GM18873 (cell line): Measurements from ENCODE around the gene TXN2.

Experiments
- ATAC-seq: cut with Tn5 transposase; IDR thresholded peaks from one replicate; pipeline ENCODE4 v1.9.1; 2021; ENCODE audit warnings: mild to moderate bottlenecking, moderate library complexity, moderate number of reproducible peaks; ENCODE audit not compliant: unreplicated experiment, low FRiP score

Gene TXN2

DNA sequence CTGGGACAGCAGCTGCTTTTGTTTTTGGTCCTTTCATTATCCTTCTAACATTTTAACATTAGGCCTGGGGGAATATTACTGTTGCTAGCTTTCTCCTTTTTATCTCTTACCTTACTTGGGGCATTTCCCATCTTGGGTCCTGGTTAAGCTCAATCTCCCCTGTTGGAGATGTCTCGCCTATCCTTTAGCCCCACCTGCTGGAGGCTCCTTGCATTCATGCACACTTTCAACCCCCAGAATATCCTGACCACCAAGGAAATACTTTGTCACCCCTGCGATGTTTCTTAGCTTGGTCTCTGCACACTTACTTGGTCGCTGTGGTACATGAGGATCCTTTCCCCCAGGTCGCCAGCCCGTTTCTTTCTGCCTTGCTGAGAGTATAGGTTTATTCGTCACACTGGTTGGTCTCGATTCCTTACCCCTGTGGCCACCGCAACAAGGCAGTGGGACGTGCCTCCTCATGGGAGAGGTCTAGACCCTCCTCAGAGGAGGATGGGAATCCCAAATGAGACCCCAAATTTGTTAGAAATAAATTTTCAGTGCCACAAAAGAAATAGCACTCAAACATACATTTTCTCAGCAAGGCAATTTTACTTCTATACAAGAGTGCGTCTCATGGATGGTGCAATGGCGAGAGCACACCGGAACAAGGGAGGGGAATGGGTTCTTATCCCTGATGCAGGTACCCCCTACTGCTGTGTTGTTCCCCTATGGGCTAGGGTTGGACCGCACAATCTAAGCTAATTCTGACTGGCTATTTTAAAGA is 5.4 kb upstream of the TXN2 start:
- ATAC-seq = no peak

DNA sequence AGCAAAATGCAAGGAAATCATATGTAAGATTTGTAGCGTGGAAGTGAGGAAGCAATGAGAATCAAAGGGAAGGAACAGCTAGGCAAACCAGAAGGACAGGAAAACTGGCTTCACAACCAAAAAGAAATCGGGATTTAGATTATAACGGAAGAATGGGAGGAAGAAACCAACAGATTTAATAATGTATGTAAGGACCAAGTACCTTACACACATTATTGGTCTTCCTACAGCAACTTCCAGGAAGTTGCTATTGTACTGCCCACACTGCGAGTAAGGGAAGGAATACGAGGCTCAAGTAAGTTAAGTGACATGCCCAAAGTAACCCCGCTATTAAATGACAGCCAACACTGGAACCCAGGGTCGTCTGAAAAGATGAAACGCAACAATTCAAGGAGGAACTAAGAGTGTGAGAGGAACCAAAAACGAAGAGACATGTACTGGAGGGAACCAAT is 473 bp downstream of the TXN2 start:
- ATAC-seq = peak; percentile 4

DNA sequence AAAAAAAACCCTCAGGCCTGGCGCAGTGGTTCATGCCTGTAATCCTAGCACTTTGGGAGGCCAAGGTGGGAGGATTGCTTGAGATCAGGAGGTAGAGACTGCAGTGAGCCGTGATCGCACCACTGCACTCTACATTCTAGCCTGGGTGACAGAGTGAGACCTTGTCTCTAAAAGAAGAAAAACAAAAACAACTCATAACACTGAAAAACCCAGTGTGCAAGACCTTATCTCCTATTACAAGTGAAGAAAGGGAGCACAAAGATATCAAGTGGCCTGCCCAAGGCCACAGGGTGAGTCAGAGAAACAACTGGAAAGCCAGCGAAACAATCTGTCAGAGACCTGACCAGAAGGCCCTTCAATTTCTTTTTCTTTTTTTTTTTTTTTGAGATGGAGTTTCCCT is 2.5 kb downstream of the TXN2 start:
- no peak for ATAC-seq

DNA sequence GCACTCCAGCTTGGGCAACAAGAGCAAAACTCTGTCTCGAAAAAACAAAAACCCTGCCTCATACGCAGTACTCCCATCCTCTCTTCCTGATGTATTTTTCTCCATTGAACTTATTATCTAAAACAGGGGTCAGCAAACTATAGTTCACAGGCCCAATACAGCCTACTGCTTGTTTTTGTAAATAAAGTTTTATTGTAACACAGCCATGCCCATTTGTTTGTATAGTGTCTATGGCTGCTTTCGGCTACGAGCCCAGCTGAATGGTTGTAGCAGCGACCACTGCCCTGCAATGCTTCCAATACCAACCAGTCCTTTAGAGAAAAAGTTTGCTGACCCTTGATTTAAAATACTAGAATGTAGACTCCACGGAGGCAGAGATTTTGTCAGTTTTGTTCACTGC is 6.1 kb downstream of the TXN2 start:
- ATAC-seq = no peak

DNA sequence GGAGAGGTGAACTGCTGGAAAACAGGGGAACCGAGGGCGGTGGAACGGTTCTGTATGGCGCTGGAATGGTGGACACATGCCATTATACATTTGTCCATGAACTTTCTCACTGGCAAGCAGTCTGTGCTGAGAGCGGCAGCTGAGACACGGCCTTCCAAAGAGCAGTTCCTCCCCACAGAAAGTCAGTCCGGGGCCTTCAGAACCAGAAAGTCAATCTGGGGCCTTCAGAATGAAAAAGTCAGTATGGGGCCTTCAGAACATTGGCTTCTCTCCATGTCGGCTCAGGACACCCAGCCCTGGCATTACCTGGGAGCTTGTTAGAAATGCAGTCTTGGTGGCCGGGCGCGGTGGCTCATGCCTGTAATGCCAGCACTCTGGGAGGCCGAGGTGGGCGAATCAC is 8.8 kb downstream of the TXN2 start:
- no peak for ATAC-seq

DNA sequence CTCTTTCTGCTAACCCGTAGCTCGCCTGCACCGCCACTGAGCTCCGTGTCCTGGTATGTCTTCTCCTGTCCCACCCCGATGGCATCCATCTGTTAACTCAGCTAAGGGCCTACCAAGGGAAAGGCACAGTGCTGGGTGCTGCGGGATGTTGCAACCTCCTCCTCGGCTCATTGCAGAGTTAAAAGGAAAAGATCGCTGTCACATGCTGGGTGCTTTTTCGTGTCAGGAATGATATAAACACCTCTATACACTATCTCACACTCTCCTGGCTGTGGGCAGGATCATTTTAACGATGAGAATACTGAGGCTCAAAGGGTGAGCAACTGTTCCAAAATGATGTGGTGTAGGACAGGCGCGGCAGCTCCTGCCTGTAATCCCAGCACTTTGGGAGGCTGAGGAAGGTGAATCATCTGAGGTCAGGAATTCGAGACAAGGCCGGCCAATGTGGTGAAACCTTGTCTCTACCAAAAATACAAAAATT is 10.1 kb downstream of the TXN2 start:
- ATAC-seq = no peak

DNA sequence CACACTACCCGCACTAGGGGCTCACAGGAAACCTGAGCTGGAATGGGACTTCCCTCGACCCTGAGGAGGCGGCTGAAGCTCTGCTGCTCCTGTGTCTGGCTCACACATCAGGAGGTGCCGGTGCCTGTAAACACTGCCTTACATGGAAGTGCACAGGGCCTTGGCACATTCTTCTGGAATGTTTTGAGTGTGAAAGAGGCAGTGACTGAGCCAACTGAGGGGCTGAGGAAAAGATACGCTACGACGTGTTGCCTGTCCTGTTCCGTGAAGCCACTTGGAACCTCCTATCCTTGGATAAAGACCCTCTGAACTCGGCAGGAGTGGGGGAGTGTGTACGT is 10.5 kb downstream of the TXN2 start:
- ATAC-seq = no peak

DNA sequence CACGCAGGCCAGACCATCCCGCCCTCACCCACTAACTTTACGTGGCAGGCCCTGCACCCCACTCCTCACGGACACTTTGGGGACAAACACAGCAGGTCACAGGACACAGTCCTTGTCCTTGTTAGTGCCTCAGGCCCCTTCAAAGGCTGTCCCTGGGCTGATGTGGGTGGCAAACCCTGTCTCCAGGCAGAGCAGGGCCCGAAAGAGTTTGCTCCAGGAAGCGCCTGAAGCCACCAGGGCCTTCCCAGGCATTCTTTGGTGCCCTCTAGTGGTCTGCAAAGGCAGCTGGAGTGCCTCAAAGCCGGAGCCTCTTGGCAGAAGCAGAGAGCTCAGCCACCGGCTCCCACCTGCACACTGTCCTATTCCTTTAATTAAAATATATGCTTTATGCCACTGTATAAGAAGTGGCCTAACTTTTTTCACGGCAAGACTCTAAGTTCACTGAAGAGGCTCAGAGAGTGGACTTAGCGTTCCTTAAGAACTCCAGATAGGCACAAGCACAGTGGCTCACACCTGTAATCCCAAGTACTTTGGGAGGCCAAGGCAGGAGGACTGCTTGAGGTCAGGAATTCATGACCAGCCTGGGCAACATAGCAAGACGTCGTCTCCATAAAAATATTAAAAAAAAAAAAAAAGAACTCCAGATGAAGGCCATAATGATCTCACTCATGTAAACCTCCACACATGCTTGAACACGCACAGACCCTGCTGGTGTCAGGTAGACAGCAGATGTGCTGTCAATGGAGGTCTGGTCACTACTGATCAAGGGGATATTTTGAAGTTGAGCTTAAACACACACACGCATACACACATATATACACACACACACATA is 11.1 kb downstream of the TXN2 start:
- no peak for ATAC-seq

DNA sequence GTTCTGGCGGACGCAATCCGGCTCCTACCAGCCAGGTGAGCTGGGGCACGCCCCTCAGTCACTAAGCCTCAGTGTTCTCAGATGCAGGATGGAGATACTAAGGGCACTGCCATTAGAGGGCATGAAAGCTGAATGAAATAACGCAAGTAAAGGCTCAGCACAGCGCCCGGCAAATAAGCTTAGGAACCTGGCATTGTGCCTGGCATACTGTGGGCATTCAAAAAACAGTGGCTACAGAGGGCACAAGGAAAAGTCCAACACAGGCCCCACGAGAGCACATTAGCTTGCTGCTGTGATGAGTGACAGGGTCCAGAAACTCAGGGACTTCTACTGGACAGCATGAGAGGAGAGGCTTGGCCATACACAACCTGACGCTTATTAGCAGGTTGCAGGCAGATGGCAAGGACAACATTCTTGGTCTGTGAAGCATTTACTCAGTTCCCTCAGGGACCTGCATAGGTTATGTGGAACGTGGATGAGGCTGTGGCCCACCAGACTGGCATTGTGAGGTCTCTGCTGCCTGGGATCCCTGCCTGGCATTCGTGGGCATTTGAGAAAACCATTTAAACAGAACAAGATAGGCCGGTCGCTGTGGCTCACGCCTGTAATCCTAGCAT is 12.2 kb downstream of the TXN2 start:
- ATAC-seq = no peak

DNA sequence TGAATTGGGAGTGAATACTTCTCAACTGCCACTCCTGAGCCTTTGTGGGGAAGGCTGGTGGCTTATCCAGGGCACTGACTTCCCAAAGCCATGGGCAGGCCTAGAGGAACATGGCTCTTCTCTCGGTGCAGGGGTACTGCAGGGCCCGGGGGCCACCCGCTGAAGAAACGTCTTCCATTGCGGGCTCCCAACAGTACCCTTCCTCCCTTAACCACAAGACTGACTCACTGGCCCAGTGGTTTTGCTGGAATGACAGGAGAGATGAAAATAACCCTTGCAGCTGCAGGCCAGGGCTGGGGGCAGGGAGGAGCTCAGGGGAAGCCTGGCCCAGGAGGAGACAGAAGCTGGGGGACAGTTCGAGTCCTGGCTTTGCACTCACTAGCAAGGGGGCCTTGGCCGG is 13.5 kb downstream of the TXN2 start:
- ATAC-seq = no peak

DNA sequence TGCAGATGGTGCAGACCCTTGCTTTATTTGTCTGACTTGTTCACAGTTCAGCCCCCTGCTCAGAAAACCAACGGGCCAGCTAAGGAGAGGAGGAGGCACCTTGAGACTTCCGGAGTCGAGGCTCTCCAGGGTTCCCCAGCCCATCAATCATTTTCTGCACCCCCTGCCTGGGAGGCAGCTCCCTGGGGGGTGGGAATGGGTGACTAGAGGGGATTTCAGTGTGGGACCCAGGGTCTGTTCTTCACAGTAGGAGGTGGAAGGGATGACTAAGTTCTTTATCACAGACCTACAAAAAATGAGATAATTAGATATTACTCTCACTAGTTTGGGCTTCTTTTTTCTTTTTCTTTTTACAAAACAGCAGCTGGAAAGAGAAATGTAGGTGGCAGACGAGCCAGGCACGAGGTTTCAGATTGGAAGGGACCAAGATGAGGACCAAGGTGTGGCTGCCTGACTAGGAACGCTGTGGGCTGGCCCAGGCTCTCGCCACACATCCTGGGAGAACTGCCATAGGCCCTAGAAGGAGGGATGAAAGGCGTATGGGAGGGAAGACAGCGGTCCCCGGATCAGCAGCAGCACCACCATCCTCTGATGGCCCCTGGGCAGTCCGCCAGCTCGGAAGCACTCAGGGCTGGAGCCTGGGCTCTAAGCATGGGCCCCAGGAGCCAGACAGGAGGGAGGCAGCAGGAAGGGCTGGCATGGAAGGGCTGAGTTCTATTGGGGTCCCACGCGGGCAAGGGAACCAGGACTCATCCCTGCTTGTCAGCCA is 14.2 kb downstream of the TXN2 start:
- ATAC-seq = no peak

DNA sequence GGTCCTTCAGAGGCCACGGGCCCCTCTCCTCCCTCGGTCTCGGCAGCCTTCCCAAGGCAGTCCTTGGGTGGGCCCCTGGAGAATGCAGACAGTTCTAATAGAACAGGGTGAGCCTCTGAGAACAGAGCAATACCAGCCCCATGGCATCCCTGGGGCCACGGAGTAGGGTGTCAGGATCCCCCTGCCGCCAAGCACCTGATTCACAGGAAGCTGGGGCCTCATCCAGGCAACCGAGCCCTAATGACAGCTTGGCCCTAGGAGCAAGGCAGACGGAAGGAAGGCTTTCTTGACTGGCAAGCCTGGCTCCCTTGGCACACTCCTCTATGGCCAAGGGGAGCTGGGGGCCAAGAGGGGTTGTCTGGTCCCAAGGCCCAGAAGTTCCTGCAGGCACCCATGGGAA is 15.2 kb downstream of the TXN2 start:
- no peak for ATAC-seq

DNA sequence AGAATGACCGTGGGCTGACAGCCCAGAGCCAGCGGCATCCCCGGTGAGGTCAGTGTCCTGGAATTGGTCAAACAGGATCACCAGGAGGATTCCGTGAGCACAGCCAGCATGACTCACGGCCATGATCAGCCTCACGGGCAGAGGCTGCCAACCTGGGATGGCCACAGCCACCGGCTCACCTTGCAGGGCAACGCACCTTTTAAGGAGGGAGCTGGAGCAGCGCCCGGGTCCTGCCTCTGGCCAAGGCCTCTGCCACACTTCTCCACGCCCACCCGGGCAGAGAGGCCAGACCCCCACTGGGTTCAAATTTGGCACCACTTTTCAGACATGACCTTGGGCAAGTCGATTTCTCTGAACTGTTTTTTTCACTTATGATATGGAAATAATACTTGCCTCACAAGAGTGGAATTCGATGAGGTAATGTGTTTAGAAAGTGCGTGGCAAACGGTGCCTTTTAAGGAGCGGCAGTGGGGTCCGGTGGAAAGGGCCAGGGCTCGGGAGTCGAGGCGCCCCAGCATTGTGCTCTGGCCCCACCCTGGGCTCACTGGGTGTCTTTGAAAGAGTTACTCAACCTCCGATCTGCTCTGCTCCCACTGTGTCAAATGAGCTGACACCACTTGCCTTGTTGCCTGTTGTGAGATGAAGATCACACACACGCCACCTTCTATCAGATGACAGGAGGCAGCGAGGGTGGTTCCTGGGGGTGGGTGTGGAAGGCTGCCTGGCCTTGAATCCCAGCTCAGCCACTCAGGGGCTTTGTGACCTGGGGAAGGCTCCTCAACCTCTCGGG is 16.0 kb downstream of the TXN2 start:
- ATAC-seq = no peak

DNA sequence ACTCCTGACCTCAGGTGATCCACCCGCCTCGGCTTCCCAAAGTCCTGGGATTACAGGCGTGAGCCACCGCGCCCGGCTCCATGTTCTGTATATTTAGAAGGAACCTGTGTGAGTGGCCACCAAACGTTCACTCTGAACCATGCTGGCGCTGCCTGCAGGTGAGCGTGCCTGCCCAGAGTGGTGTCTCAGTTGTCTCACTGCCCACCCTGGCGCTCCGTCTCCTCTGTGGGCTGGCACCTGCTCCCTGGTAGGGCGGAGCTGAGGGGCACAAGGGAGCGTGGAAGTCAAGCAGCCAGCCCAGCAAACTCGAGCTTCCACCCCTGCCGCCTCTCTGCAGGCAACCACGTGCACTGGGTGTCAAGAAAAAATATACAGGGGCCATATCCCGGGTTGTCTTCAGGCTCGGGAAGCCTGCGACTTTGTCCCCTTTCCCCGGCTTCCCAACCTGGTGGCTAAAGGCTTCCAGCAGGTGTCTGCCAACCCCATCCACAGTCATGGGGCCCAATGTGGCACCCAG is 16.7 kb downstream of the TXN2 start:
- no peak for ATAC-seq

DNA sequence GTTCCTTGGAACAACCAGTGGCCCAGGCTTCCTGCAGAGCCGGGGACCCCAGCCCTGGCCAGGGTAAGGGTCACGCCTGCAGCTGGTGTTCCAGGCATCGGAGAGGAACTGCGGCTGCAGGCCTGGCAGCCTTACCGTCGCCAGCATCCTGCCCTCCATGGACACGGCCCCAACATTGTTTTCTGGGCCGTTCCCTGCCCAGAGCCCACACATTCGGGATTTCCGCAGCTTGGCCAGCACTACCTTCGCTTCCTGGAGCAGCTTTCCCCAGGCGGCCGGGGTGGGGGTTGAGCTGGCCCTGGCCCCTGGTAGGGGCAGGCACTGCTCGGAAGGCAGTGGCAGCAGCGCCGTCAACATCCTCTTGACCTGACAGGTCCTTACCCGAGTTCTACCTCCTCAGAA is 17.7 kb downstream of the TXN2 start:
- no peak for ATAC-seq

DNA sequence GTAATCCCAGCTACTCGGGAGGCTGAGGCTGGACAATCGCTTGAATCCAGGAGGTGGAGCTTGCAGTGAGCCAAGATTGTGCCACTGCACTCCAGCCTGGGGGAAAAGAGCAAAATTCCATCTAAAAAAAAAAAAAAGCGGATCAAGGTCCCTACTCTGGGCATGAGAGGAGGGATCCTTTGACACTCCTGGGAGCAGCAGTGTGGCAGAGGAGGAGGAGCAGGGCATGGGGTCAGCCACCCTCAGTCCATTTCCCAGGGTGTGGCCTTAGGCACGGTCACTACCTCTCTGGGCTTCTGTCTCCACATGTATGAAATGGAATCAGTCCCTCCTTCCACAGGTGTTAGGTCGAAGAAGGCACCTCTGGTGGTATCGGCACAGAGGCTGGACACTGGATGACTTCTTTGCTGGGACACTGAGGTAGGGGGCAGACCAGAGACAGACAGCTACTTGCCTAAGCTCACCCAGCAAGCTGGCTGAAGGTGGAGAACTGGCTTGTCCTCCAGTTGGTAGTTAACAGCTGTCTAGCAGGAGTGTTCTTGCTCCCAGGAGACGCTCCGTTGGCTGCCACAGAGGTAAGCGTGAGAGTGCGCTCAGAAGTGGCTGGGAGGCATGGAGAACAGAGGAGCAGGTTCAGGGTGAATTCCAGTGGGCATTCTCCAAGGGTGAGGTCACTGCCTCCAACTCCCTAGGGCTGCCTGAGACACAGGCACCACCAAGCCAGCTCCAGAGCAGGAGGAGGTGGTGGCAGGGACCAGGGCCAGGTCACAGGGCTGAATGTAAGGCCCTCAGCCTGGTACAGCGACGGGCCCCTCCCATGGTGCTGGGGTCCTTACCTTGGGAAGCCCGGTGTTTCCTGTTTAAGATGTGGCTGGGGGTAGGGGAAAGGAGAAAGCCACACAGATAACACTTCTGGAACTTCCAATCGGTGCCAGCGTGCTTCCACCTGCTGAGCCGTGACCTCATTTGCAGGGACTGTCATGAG is 19.5 kb downstream of the TXN2 start:
- ATAC-seq = no peak

DNA sequence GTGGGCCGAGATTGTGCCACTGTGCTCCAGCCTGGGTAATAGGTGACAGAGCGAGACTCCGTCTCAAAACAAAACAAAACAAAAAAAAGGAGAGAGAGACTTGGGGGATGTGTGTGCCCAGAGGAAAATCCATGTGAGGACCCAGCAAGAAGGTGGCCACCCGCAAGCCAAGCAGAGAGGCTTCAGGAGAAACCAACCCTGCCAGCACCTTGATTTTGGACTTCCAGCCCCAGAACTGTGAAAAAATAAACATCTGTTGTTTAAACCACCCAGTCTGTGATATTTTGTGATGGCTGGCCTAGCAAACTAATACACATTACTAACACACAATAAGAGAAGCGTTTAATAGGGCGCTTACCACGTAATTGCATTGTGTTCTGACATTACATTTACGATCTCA is 21.2 kb downstream of the TXN2 start:
- ATAC-seq = no peak

DNA sequence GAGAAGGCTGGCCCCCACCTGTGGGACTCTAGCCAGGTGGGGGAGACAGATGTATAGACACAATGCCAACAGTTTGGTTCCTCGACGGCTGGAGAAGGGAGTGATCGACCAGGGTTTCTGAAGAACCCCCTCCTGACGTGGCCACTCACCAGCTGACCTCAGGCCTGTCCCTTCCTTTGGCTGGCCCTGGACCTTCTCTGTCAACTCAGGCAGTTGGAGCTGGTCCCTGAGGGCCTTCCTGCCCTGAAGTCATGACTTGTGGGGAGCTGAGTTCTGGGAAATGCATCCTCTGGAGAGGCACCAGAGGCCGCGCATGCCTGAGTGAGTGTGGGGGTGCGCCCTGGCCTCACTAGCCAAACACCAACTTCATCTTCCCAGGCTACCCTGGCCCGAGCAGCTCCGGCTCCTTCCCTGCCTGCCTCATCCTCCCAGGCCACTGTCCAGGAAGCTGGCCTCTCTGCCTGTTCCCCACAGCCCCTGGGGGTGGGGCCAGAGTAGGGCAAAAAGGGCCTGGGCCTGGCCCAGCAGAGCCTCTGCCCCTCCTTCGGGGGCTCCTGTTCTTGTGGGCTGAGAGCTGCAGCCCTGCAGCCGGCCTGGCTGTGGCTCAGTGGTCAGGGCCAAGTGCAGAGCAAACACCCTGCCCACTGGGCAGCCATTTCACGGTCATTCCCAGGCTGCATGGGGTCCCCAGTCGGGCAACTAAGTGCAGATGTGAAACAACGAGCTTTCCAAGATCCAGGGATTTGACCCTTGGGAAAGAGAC is 23.6 kb downstream of the TXN2 start:
- no peak for ATAC-seq
